Hepatocyte (in vitro differentiated cells): ENCODE results near the gene ERGIC1.

Experiments
- EZH2 ChIP-seq: fragments of 200-600 bp; sonication (generic); IDR thresholded peaks from 2 replicates; pipeline ENCODE4 v1.6.1; 2016; ENCODE audit warnings: antibody characterized with exemption, mild to moderate bottlenecking, borderline replicate concordance
- EZH2phosphoT487 ChIP-seq: fragments of 200-600 bp; sonication (generic); IDR thresholded peaks from one replicate; pipeline ENCODE4 v1.6.1; 2018; ENCODE audit warnings: antibody characterized with exemption, mild to moderate bottlenecking, low read depth, moderate library complexity; ENCODE audit not compliant: unreplicated experiment, severe bottlenecking
- TF ChIP-seq, protein P1 (sequence below): fragments of 200-600 bp; sonication (generic); IDR thresholded peaks from 2 replicates; pipeline ENCODE4 v1.5.1; 2016; ENCODE audit warnings: antibody characterized with exemption, mild to moderate bottlenecking; ENCODE audit not compliant: poor library complexity

DNA sequence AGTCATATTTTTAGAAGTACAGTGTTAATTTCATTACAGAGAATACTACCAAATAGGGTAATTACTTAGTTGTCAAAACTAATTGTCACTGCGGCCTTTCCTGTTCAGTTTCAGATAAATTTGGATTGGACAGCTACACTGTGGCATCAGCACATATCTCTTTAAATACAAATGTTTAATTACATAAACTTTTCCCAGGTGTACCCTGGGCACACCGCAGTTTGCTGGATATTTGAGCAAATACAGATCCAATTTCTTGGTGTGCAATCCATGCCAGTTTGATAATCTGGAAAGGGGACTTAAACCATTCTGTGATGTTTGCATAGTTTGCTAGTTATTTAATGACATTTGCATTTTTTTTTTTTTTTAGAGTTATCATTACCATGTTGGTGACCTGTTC, 160.4 kb downstream of the ERGIC1 start:
- TF ChIP-seq, protein P1, sequence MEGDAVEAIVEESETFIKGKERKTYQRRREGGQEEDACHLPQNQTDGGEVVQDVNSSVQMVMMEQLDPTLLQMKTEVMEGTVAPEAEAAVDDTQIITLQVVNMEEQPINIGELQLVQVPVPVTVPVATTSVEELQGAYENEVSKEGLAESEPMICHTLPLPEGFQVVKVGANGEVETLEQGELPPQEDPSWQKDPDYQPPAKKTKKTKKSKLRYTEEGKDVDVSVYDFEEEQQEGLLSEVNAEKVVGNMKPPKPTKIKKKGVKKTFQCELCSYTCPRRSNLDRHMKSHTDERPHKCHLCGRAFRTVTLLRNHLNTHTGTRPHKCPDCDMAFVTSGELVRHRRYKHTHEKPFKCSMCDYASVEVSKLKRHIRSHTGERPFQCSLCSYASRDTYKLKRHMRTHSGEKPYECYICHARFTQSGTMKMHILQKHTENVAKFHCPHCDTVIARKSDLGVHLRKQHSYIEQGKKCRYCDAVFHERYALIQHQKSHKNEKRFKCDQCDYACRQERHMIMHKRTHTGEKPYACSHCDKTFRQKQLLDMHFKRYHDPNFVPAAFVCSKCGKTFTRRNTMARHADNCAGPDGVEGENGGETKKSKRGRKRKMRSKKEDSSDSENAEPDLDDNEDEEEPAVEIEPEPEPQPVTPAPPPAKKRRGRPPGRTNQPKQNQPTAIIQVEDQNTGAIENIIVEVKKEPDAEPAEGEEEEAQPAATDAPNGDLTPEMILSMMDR = no peak
- TF ChIP-seq EZH2phosphoT487 = no peak
- TF ChIP-seq EZH2 = no peak
